Neuronal stem cell (in vitro differentiated cells): ENCODE results near the gene ZNF101.
A peak's percentile ranks its signal among the peaks of the same experiment; 100 is the strongest.
"Not testable (repeated sequence)": the region's sequence is repeated elsewhere in the genome, so short reads cannot be mapped to it uniquely, and the experiment has no call there.

Experiments
- DNase-seq: peaks from one replicate; pipeline ENCODE4 v3.0.0-alpha.2; 2013; ENCODE audit warnings: low spot score
- H2AFZ ChIP-seq: one replicate; pipeline ENCODE4 v1.6.1; 2013; ENCODE audit warnings: mild to moderate bottlenecking, low read length, inconsistent platforms
- H2AK5ac ChIP-seq: 2 replicates; pipeline ENCODE4 v1.6.1; 2013; ENCODE audit warnings: low read depth, mild to moderate bottlenecking, inconsistent platforms, low read length, moderate library complexity, mixed read lengths
- H2BK120ac ChIP-seq: 2 replicates; pipeline ENCODE4 v1.6.1; 2013; ENCODE audit warnings: low read depth, mild to moderate bottlenecking, inconsistent platforms, low read length, moderate library complexity, mixed read lengths
- H2BK12ac ChIP-seq: one replicate; pipeline ENCODE4 v1.6.1; 2013; ENCODE audit warnings: low read length, inconsistent platforms
- H2BK15ac ChIP-seq: 2 replicates; pipeline ENCODE4 v1.6.1; 2013; ENCODE audit warnings: mild to moderate bottlenecking, low read length, inconsistent platforms, mixed read lengths
- H2BK5ac ChIP-seq: one replicate; pipeline ENCODE4 v1.6.1; 2013; ENCODE audit warnings: inconsistent platforms, mild to moderate bottlenecking, low read length, moderate library complexity
- H3K14ac ChIP-seq: one replicate; pipeline ENCODE4 v1.6.1; 2013; ENCODE audit warnings: low read length, inconsistent platforms
- H3K18ac ChIP-seq: 2 replicates; pipeline ENCODE4 v1.6.1; 2013; ENCODE audit warnings: low read length, inconsistent platforms
- H3K23ac ChIP-seq: 2 replicates; pipeline ENCODE4 v1.6.1; 2013; ENCODE audit warnings: low read depth, mild to moderate bottlenecking, mixed read lengths, low read length, inconsistent platforms; ENCODE audit not compliant: poor library complexity
- H3K27ac ChIP-seq: replicated peaks from 3 replicates; pipeline ENCODE4 v1.5.1; 2013; ENCODE audit warnings: low read length, inconsistent platforms
- H3K27me3 ChIP-seq, 3 experiments: 2 replicates each; pipeline ENCODE4 v1.6.1; 2013; ENCODE audit warnings: low read length in 3 of 3, mild to moderate bottlenecking in 2 of 3, inconsistent platforms in 1 of 3, low read depth in 1 of 3, mixed read lengths in 1 of 3, moderate library complexity in 1 of 3; ENCODE audit not compliant: control insufficient read depth in 3 of 3, insufficient read depth in 3 of 3
- H3K36me3 ChIP-seq, 2 donors: replicated peaks in 1 of 2; 2 replicates each; pipeline ENCODE4 v1.6.1; 2013; ENCODE audit warnings: low read length in 2 of 2; ENCODE audit not compliant: control insufficient read depth in 2 of 2, insufficient read depth in 2 of 2
- H3K4ac ChIP-seq: 2 replicates; pipeline ENCODE4 v1.6.1; 2013; ENCODE audit warnings: inconsistent platforms, mild to moderate bottlenecking, low read length, moderate library complexity
- H3K4me1 ChIP-seq, 2 donors: 1 replicate in 1 of 2; 2 replicates in 1 of 2; pipeline ENCODE4 v1.6.1; 2013; ENCODE audit warnings: low read length in 2 of 2, low read depth in 1 of 2; ENCODE audit not compliant: control insufficient read depth in 2 of 2, insufficient read depth in 1 of 2
- H3K4me2 ChIP-seq: one replicate; pipeline ENCODE4 v1.6.1; 2013; ENCODE audit warnings: mild to moderate bottlenecking, low read length, inconsistent platforms; ENCODE audit not compliant: insufficient read depth, poor library complexity, severe bottlenecking
- H3K4me3 ChIP-seq, 2 donors: 2 replicates each; pipeline ENCODE4 v1.5.1; 2013; ENCODE audit warnings: low read length in 2 of 2, mild to moderate bottlenecking in 2 of 2, inconsistent platforms in 1 of 2, moderate library complexity in 1 of 2
- H3K79me1 ChIP-seq: one replicate; pipeline ENCODE4 v1.6.1; 2013; ENCODE audit warnings: low read depth, mild to moderate bottlenecking, inconsistent platforms, low read length, moderate library complexity
- H3K9ac ChIP-seq: one replicate; pipeline ENCODE4 v1.6.1; 2013; ENCODE audit warnings: mild to moderate bottlenecking, low read depth, low read length, inconsistent platforms; ENCODE audit not compliant: poor library complexity
- H3K9me3 ChIP-seq, 2 donors: replicated peaks in 1 of 2; 2 replicates each; pipeline versions ENCODE3 to v1.6.1; 2013; ENCODE audit warnings: low read length in 2 of 2, mild to moderate bottlenecking in 2 of 2, inconsistent platforms in 1 of 2, low read depth in 1 of 2, mixed read lengths in 1 of 2, moderate library complexity in 1 of 2; ENCODE audit not compliant: control insufficient read depth in 2 of 2, insufficient read depth in 1 of 2
- H4K8ac ChIP-seq: one replicate; pipeline ENCODE4 v1.6.1; 2013; ENCODE audit warnings: low read depth, mild to moderate bottlenecking, inconsistent platforms, low read length, moderate library complexity
- H4K91ac ChIP-seq: one replicate; pipeline ENCODE4 v1.6.1; 2013; ENCODE audit warnings: low read length, low read depth, mild to moderate bottlenecking, inconsistent platforms; ENCODE audit not compliant: poor library complexity
- WGBS, 2 donors: extraction: QIAGEN DNeasy Blood & Tissue Kit; methylation state at CpG; one replicate each; pipeline ENCODE4 v1.1.7; 2013; ENCODE audit warnings: missing lambda C conversion rate in 2 of 2, mixed read lengths in 1 of 2; ENCODE audit not compliant: insufficient read length in 2 of 2, insufficient replicate concordance in 1 of 2; ENCODE audit errors: extremely low coverage in 2 of 2; 5-methylcytosine and 5-hydroxymethylcytosine counted together

ZNF101 gene

DNA sequence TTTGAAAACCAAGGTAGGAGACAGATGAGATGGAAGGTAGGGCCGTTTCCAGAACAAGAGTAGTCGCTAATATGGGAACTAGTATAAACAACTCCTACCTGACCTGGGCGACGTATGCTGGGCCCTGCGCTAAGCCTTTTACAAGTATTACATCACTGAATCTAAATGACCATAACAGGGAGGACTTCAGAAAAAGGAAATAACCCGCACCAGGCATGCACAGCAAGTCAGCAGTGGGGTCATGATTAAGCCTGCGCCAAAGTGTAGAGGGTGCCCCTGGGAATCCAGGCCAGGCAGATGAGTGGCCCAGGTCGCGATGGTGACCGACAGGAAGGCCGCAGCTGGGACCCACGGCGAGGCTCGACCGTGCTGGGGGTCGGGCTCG is 5.8 kb upstream of the ZNF101 start:
- Histone ChIP-seq H2AFZ (peak overlapping the region; percentile 92), H3K18ac (peak overlapping the region; percentile 89), H2BK5ac (peak overlapping the region; percentile 69), H3K4ac (no peak overlapping the region), H3K14ac (peak overlapping the region; percentile 39), H3K36me3 (peaks cover 19 to 37% of the 10 kb centered on the region in 2 donors), H3K4me1 (peaks cover 11 to 14% of the 10 kb centered on the region in 2 donors), H3K4me3 (peak overlapping the region; percentile 88 to 97), H3K9ac (peak overlapping the region; percentile 96), H3K79me1 (peaks cover 8% of the 10 kb centered on the region), H4K8ac (peak overlapping the region; percentile 45), H3K9me3 (no peaks in the 10 kb centered on the region), H3K27me3 (no peaks in the 10 kb centered on the region), H2BK15ac (peak overlapping the region; percentile 77), H3K27ac (no peak overlapping the region), H3K4me2 (peak overlapping the region; percentile 99), H3K23ac (peak overlapping the region; percentile 98), H2AK5ac (peak overlapping the region; percentile 92), H2BK120ac (peak overlapping the region; percentile 26), H4K91ac (peak overlapping the region; percentile 85), H2BK12ac (no peak overlapping the region)
- no peak for DNase-seq
- WGBS, 2 donors, result no CpG with 5 or more reads among the region's 17 CpGs

DNA sequence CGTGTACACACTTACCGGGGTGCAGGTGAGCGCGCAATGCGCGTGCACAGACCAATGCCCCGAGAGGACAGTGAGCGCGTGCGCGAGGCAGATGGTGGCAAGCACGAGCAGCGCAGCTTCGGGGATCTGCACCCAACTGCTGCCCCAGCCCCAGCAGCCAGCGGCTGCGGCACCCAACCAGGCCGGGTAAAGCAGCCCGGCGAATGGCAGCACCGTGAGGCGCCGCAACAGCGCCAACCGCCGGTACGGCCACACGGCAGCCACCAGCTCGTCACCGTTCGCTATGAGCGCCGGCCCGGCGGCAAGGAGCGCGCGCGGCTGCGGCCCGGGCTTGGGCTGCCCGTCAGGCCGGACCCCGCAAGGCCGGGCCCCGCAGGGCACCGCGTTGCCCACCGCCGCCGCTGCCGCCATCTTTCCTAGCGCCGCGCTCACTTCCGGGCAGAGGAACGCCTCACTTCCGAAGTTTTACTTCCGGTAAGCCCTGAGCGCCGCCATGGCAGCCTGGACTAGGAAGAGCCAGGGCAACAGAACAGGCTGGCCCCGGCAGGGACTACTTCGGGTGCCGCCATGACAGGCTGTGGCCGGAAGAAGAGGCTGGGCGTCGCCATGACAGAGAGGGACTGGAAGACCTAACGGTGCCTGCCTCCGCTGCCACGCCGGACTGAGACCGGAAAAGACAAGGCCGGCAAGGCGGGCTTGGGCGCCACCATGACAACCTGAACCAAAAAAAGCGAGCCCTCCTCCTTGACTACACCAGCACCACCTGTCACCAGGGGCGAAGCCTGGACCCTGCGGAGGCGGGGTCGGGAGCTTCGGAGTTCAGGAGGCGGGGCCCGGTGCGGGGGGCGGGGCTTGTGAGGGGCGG is 5.2 kb upstream of the ZNF101 start, which contains the start of gene ATP13A1:
Gene ATP13A1, minus strand, starts transcription at position 421 of the 865 bp plus-strand sequence. Its CDS starts 10 bp downstream, at position 411.
- H3K27me3 ChIP-seq, result no peaks in the 10 kb centered on the region
- no peak within 1 kb of the TSS for H2BK12ac ChIP-seq
- peak within 1 kb of the TSS; percentile 92 for H2AFZ ChIP-seq
- peaks cover 8% of the 10 kb centered on the region for H3K79me1 ChIP-seq
- H3K14ac ChIP-seq, result peak within 1 kb of the TSS; percentile 39
- peaks cover 16 to 31% of the 10 kb centered on the region in 2 donors for H3K36me3 ChIP-seq
- no CpG with 5 or more reads among the region's 85 CpGs for WGBS, 2 donors
- peak within 1 kb of the TSS; percentile 92 for H2AK5ac ChIP-seq
- no peaks in the 10 kb centered on the region for H3K9me3 ChIP-seq
- H3K9ac ChIP-seq, result peak within 1 kb of the TSS; percentile 96
- peaks cover 14 to 18% of the 10 kb centered on the region in 2 donors for H3K4me1 ChIP-seq
- peak within 1 kb of the TSS; percentile 88 to 97 for H3K4me3 ChIP-seq
- peak within 1 kb of the TSS; percentile 77 for H2BK15ac ChIP-seq
- peak within 1 kb of the TSS; percentile 75 for H2BK5ac ChIP-seq
- H3K27ac ChIP-seq, result peak within 1 kb of the TSS; percentile 95
- H3K23ac ChIP-seq, result peak within 1 kb of the TSS; percentile 98
- H3K4me2 ChIP-seq, result peak within 1 kb of the TSS; percentile 99
- H4K8ac ChIP-seq, result peak within 1 kb of the TSS; percentile 45
- H4K91ac ChIP-seq, result peak within 1 kb of the TSS; percentile 85
- H2BK120ac ChIP-seq, result peak within 1 kb of the TSS; percentile 26
- peak; percentile 92 for DNase-seq
- H3K4ac ChIP-seq, result no peak within 1 kb of the TSS
- H3K18ac ChIP-seq, result peak within 1 kb of the TSS; percentile 89

DNA sequence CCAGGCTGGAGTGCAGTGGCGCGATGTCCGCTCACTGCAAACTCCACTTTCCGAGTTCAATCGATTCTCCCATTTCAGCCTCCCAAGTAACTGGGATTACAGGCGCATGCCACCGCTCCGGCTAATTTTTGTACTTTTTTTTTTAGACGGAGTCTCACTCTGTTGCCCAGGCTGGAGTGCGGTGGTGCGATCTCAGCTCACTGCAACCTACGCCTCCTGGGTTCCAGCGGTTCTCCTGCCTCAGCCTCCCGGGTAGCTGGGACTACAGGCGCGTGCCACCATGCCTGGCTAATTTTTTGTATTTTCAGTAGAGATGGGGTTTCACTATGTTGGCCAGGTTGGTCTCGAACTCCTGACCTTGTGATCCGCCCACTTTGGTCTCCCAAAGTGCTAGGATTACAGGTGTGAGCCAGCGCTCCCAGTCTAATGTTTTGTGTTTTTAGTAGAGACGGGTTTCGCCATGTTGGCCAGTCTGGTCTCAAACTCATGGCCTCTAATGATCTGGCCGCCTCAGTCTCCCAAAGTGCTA is 3.2 kb upstream of the ZNF101 start:
- H2AK5ac ChIP-seq, H3K14ac ChIP-seq, H2BK12ac ChIP-seq, H3K9ac ChIP-seq, H4K91ac ChIP-seq, H3K4me2 ChIP-seq, H2AFZ ChIP-seq, H3K23ac ChIP-seq, H3K27me3 ChIP-seq, H2BK15ac ChIP-seq, H3K4ac ChIP-seq, DNase-seq, H2BK120ac ChIP-seq, H3K27ac ChIP-seq, H3K18ac ChIP-seq, H3K9me3 ChIP-seq, H4K8ac ChIP-seq, H2BK5ac ChIP-seq, H3K4me3 ChIP-seq: not testable (repeated sequence)
- H3K36me3 ChIP-seq, result peaks cover 4 to 18% of the 10 kb centered on the region in 2 donors
- peaks cover 14% of the 10 kb centered on the region for H3K79me1 ChIP-seq
- no CpG with 5 or more reads among the region's 22 CpGs for WGBS, 2 donors
- H3K4me1 ChIP-seq, result peaks cover 14 to 20% of the 10 kb centered on the region in 2 donors

DNA sequence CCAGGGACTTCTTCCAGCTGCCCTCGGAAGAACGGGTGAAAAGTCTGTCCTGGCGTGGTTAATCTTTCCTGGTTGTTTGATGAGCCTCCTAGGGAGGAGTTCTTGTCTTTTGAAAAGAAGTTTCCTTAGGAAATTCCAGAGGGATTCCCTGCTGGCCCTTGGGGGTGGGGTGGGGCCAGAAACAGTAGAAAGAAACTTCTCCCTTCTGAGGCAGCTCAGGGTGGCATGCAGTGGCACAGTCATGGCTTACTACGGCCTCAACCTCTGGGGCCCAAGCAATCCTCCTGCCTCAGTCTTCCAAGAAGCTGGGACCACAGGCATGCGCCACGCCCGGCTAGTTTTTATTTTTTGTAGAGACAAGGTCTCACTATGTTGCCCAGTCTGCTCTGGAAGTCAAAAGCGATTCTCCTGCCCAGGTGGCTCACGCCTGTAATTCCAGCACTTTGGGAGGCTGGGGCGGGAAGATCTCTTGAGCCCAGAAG is 1.5 kb downstream of the ZNF101 start:
- H2AFZ ChIP-seq, result no peak overlapping the region
- peak overlapping the region; percentile 67 for H3K4me2 ChIP-seq
- H3K27ac ChIP-seq, result no peak overlapping the region
- H3K36me3 ChIP-seq, result peaks cover 0 to 42% of the 10 kb centered on the region in 2 donors
- no peak overlapping the region for H3K18ac ChIP-seq
- H2BK120ac ChIP-seq, result no peak overlapping the region
- peaks cover 6% of the 10 kb centered on the region for H3K79me1 ChIP-seq
- no peak overlapping the region for H4K8ac ChIP-seq
- H3K9me3 ChIP-seq, result peaks cover 0 to 50% of the 10 kb centered on the region in 2 donors
- no peaks in the 10 kb centered on the region for H3K27me3 ChIP-seq
- no peak overlapping the region for H3K4ac ChIP-seq
- DNase-seq, result no peak
- no peak overlapping the region for H3K14ac ChIP-seq
- no peak overlapping the region for H2BK12ac ChIP-seq
- H3K9ac ChIP-seq, result no peak overlapping the region
- no CpG with 5 or more reads among the region's 10 CpGs for WGBS, 2 donors
- peak overlapping the region; percentile 26 for H2AK5ac ChIP-seq
- H2BK5ac ChIP-seq, result no peak overlapping the region
- no peak overlapping the region for H2BK15ac ChIP-seq
- H4K91ac ChIP-seq, result no peak overlapping the region
- H3K4me1 ChIP-seq, result peaks cover 3 to 6% of the 10 kb centered on the region in 2 donors
- H3K4me3 ChIP-seq, result peak overlapping the region in 1 of 2 donors; percentile 97
- H3K23ac ChIP-seq, result no peak overlapping the region
